HCEC 1CT (cell line): Measurements from ENCODE around the gene SCYGR1.
A peak's percentile ranks its signal among the peaks of the same experiment; 100 is the strongest.
"Not testable (repeated sequence)": the region's sequence is repeated elsewhere in the genome, so short reads cannot be mapped to it uniquely, and the experiment has no call there.

Source experiments
- DNase-seq: peaks from one replicate; pipeline ENCODE4 v3.0.0-alpha.2; 2017

The SCYGR1 gene, protein sequence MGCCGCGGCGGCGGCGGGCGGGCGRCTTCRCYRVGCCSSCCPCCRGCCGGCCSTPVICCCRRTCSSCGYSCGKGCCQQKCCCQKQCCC

DNA sequence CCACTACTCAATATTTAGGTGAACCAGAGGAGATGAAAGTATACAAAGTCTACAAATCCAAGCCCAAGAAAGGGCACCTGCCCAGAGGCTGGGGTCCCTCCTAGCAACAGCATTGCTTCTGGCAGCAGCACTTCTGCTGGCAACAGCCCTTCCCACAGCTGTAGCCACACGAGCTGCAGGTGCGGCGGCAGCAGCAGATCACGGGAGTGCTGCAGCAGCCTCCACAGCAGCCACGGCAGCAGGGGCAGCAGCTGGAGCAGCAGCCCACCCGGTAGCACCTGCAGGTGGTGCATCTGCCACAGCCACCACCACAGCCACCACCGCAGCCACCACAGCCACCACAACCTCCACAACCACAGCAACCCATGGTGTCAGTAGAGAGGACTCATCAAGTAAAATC lies at the start of gene SCYGR1:
Gene SCYGR1, minus strand, starts transcription at position 367 of the 400 bp plus-strand sequence. Its CDS starts 0 bp downstream, at position 367.
- not testable (repeated sequence) for DNase-seq

DNA sequence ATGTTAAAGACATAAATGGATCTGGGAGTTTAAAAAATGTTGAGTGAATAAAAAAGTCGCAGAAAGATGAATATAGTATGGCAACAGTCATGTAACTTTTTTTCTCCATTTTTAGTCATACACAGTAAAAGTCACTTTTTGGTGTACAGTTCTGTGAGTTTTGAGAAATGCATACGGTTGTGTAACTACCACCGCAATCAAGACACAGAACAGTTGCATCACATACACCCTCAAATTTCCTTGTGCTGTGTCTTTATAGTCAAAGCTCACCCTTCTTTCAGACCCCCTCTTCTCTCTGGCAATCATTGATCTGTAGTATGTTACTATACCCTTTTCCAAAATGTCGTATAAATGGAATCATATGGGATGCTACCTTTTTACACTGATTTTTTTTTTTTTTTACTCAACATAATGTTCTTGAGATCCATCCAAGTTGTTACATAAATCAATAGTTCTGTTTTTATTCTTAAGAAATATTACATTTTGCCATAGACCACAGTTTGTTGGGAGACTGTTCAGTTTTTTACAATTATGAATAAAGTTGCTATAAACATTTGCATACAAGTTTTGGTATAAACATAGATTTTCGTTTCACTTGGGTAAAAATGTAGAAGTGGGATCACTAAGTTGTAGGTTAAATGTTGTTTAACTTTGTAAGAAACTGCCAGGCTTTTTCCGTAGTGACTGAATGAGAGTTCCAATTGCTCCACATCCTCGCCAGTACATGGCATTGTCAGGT lies 48.9 kb upstream of the SCYGR1 start:
- no peak for DNase-seq

DNA sequence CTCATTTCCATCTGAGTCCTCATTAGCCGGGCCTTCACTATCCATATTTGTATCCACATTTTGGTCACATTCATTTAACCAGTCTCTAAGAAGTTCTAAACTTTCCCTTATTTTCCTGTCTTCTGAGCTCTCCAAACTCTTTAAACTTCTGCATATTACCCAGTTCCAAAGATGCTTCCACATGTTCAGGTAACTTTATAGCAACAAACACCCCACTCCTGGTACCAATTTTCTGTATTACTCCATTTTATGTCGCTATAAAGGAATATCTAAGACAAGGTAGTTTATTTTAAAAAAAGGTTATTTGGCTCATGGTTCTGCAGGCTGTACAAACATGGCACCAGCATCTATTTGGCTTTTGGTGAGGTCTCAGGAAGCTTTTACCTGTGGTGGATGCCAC lies 45.4 kb upstream of the SCYGR1 start:
- no peak for DNase-seq

DNA sequence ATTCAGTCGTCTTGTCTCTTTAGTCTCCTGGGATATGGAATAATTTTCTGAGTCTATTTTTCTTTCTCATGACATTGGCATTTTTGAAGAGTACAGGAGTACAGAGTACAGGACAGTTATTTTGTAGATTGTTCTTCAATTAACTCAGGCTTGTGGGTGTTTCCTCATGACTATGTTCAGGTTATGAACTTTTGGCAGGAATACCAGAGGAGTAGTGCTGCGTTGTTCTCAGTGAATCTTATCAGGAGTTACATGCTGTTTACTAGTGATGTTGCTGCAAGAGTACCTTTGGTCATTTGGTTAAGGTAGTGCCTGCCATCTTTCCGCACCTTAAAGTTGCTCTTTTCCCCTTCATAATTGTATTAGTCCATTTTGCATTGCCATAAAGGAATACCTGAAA lies 42.9 kb upstream of the SCYGR1 start:
- DNase-seq = no peak

DNA sequence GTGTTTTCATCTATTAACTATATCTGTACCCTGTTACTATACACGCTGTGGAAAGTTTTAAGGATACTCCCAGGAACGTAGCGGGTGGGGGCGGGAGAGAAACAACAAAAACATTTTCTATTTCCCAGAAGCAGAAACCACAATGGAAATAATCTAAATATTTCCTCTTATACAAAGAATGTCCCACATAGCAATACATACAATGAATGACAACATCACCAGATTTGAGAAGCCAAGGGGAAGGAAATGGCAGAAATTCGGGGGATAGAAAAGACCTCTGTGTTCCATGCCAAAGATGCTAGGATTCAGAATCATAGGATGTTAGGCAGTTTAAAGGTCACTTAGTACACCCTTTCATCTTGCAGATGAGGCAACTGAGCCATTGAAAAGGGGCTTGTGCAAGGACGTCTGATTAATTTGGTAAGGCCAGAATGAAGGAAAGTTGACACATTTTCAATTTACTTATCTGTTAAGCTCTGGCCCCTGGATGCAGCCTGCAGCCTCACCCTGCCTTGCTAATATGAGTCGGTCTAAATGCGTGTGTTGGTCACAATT lies 41.1 kb upstream of the SCYGR1 start:
- DNase-seq = no peak

DNA sequence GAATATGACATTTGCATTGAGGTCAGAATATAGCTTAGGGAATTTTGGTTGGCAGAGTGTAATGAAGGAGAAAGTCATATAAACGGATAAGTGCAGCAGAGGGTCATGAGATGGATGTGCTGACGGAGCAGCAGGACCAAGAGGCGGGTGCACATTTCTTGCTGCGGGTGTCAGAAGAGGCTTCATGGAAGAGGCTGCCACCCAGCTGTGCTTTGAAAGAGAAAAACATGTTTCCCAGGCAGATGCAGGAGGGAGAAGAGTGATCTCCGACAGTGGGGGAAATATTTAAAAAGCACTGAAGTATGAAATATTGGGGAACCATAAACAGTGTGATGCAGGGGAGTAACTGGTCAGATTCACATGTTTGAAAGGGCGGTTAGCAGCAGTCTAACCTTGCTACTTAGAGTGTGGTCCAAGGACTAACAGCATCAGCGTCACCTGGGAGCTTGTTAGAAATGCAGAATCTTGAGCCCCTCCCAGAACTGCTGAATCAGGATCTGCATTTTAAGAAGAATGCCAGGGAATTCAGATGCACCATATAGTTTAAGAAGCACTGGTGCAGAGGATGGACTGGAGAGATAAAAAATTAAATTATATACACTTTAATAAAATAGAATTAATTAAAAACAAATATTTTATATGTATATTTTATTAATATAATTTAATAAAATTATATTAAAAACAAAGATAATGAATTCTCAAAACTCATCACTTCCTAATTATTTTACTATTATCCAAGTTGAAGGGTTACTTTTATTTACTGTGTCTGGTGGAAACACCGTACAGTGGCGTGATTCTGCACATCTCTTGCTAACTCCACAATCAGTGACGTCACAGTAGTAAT lies 36.1 kb upstream of the SCYGR1 start:
- no peak for DNase-seq

DNA sequence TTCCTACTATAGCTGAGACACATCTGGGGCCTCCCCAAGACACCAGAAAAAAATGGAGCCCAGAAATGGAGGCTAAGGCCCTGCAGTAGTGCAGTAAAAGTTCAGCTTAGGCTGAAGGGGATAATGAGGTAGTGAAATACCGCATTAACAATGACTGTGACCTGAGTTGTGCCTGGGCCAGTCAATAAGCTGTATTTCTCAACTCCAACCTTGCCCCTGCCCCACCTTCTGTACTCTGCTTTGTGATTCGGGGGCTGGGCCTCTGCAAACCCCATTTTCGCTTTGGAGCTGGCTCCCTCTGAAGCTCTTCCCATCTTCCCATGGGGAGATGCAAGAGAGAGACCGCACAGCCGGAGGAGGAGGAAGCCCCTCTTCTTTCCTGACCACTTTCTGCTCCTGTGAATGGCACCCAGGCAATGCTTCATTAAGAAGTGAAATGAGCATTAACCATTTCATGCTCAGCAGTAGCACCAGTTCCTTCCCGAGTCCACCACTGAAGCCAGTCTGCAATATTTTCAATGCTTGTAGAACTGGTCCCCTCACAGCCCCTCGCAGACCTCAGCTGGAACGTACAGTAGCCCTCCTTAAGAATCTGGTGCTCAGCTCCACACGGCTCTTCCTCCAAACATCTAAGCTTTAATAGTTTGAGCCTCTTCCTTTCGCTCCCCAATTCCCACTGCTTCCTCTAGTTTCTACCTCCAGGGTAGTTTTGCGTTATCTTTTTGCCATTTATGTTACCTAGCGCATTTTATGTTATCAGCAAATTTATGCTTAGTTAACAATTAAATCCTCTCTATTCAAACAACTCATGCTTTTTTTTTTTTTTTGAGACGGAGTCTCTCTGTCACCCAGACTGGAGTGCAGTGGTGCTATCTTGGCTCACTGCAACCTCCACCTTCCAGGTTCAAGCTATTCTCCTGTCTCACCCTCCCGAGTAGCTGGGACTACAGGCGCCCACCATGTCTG lies 32.6 kb upstream of the SCYGR1 start:
- DNase-seq = no peak

DNA sequence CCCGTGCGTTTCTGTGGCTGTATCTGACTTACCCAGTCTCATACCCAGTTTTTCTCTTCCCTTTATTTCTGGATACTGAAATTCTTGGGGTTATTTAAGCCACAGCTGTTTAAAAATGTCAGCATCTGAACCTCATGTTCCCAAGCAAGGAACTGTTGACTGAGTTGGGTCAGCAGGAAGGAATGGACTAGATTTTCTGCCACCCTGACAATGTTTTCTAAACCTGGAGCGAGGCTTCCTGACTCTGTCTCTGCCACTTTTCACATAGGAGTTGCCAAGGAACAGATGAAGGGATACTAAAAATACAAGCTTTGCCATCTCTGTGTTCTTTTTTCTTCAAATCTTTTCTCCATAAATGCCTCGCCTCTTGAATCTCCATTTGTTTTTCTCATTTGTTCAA lies 29.0 kb upstream of the SCYGR1 start:
- no peak for DNase-seq

DNA sequence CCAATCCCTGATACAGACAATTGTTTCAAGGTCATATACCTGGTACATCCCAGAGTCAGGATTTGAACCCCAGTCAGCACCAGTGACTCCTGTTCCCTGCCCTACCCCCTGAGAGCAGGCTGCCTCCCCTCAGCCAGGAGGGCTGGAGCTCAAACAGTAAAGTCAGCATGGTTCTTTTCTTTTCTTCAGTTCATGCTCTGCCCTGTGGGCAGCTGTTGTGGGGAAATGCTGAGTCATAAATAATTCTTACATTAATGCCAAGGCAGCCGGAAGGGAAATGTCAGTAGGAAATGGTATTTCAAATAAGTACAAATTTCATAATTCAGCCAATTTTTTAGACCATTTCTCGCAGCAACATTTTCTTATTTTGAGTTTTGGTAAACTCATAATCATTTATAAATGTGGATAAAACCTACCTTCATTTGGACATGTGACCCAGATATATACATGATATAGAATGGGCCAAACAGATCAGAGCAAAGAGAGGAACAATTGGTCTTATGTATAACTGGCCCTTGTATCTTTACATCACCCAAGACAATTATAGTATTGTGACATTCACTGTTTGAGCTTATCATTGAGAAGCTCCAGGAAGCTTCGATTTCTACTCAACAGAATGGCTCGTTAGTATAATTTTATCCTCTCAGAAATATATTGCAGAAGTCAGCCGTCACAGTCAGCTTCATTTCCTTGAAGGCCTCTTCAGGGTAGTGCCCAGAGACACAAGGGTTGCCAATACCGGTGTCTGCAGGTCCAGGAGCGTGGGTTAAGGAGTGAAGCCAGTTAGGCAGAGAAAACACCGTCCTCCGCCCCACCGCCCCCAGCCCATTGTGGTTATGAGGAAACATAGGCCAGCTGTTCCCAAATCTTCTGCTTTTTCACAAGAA lies 28.0 kb upstream of the SCYGR1 start:
- peak; percentile 81 for DNase-seq

DNA sequence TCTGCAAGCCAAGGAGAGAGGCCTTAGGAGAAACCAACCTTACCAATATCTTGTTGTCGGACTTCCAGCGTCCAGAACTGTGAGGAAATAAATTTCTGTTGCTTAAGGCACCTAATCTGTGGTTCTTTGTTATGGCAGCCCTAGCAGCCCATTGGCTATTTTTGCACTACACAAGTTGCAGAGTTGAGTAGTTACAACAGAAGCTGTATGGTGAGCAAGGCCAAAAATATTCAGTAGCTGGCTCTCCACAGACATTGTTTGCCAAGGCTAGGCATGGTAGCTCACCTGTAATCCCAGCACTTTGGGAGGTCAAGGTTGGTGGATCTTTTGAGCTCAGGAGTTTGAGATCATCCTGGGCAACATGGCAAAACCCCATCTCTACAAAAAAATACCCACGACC lies 27.1 kb upstream of the SCYGR1 start:
- peak; percentile 42 for DNase-seq

DNA sequence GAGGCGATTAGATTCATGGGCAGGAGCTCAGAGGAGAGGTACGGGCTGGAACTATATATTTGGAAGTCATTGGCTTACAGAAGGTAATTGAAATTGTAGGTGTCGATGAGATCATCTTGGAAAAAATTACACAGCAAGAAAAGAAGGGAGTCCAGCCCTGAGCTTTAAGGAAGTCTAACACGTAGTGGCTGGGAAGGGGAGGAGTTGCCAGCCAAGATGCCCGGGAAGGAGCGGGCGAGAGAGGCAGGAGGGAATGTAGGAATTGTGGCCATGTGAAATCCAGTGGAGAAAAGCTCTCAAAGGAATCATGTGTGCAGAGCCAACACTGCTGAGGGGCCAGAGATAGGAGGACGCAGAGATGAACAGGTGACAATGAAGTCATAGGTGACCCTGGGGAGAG lies 25.6 kb upstream of the SCYGR1 start:
- DNase-seq = no peak

DNA sequence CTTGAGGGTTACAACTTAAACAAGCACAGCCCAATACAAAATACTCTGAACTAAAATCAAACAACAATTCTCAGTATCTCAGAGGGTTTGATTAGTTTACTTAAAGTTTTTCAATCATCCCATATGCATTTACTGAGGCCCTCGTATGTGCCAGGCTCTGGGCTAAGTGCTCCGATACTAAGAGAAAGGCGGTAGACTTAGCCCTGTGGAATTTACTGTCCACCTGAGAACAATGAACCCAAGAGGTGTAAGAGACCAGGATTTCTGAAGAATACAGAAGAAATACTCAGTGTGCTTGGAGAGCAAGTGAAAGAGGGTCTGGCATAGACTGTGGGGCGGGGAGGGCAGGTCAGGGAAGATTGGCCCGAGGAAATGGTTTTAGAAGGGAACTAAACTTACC lies 25.1 kb upstream of the SCYGR1 start:
- no peak for DNase-seq

DNA sequence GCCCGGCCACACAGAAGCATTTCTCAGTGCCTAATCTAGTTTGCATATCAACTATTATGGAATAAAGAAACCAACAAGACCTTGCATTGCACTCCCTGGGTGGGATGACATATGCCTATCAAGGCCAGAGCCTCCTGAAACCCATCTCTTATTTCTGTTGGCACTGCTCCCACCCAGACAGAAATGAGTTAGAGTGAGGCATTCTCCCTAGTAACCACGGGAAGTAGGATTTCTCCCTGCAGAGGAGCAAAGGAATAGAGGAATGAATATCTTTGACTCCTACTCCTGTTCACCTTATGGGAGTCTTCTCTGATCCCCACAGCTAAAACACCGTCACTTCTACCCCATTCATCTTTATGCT lies 24.2 kb upstream of the SCYGR1 start:
- no peak for DNase-seq

DNA sequence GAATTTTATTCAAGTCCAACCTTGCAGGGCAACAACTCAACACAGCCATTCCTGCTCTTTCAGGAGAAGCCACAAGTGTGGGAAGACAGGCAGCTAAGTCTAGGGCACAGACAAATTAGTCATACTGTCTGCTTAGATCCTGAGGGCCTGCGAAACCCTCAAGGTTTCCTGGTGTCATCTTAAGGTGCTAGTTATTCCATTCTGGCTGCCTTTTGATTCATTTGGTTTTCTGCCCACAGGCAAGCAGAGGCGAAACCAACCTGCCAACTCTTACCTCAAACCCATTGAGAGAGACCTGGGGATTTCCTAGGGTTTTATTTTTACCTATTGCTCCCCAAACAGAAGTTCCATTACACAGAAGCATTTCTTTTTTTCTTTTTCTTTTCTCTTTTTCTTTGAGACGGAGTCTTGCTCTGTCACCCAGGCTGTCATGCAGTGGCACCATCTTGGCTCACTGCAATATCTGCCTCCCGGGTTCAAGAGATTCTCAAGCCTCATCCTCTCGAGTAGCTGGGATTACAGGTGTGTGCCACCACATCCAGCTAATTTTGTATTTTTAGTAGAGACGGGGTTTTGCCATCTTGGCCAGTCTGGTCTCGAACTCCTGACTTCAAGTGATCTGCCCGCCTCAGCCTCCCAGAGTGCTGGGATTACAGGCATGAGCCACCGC lies 23.7 kb upstream of the SCYGR1 start:
- no peak for DNase-seq

DNA sequence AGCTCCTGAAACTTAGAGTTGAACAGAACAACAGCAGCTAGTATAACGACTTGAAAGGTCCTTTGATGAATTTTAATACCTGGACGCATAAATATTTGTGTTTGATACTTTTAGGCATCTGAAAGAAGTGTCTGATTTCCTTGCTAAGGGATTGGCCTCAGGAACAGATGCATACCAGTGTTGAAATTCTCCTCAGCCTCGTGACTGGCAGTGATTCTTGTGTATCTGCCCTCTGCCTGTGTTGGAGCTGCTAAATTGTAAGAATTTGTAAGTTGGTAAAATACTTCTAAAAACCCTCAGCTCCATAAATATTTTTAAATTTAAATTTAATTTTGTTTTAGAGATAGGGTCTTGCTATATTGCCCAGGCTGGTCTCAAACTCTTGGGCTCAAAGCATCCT lies 22.4 kb upstream of the SCYGR1 start:
- DNase-seq = no peak

DNA sequence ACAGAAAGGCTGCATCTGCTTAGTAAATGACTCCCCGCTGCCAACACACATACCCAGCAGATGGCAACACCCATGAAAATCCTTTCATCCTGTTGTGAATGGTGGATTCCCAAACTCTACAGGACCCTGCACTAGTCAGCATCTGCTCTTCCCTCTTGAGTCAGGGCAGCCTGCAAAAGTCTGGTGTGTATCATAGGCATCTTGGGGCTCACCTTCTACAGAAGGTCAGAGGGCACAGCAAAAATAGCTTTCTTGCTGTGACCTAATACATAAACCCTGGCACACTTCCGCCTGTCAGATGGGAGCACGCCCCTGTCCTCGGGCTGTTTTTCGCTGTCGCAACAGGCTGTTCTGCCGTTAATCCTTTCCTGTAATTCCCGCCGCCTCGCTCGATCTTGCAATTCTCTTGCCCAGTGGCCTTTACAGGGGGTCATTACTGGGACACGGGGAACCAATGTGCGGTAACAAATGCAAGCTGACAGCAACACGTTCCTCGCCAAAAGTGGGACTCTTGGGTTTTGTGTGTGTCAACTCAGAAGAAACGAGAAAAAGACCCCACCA lies 19.9 kb upstream of the SCYGR1 start:
- no peak for DNase-seq

DNA sequence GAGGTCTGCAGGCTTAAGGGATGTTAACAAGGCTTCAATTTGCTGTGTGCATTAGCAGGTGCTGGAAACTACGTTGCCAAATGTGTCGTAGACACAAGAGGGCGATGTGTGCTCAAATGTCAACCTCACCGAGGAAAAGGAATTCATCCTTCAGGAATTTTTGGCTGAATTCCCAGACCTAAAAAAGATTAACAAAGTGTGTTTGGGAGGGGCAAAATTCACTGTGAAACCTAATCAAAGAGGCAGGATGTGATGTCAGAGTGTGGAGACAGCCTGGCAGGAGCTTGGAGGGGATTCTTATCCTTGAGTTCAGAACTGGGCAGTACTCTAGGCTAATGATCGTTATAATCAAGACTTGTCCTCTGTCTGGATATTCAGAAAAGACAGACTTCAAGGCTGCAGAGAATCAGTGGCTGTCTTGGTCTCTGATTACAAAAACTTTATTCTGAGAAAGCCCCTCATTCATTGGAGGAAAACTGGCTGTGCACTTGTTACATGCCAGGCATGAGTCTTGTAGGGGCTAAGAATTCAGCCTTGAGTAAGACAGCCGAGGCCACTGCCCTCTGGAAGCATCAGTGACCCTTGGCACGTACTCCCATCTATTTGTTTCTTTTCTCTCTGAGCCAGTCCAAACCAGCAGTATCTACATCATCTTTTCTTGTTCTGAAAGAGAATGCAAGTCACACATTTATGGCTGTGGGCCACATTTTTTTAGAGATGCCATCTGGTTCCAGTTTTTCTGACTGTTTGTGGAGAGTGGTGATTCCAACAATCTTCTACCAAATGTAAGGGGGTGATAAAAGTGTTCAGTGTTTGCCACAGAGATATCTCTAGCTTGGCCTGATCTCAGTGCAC lies 18.7 kb upstream of the SCYGR1 start:
- DNase-seq = peak; percentile 95

DNA sequence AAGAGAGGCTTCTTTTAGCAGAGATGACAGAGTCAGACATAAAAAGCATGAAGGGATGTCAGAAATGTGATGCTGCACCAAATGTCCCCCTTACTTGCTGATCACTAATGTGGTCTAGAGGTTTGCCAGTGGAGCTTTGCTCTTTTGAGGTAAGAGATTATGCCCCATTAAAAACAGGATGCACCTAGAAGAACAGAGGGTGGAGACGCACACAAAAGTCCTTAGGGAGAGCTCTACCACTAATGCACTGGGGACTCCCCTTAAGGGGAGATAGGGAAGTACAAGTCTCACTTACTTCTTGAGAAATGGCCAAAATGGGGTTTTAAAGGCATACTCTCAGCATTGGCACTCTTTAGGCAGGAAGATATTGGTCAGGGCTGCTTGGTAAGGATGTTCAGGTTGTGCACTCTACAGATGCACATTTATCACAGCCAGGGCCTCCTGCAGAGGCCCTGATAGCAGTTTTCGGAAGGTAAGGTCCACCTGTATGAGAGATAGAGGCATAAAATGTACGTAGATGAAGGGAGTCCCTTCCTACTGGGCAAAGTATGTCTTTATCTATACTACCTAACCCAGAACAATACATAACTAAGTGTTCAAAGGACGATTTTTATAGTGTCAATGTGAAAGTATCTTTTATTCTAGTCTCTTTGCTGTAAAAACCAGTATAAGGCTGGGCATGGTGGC lies 17.0 kb upstream of the SCYGR1 start:
- DNase-seq = no peak

DNA sequence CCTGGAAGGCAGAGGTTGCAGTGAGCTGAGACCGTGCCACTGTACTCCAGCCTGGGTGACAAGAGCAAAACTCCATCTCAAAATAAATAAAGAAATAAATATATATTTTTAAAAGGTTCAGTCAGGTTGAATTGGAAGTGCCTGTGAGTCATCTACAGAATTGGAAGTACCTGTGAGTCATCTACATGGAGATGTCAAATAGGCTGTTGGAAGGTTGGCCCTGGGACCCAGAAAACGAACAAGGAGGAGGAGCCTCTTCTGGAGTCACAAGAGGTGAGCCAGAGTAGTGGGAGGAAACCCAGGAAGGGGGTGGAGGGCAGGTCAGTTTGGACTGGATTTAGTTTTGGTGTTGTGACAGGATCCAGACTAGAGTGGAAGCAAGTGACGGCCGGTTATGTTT lies 15.2 kb upstream of the SCYGR1 start:
- DNase-seq = no peak
